A549 (cell line): Measurements from ENCODE around the gene BST2.

Source experiments
- CTCF ChIP-seq: fragments of >200 bp; sonication (Bioruptor Twin); formaldehyde crosslinking; IDR thresholded peaks from 3 replicates; pipeline ENCODE4 v1.5.1; 2016
- E2F6 ChIP-seq: IDR thresholded peaks from 2 replicates; pipeline ENCODE4 v1.6.1; 2012; ENCODE audit warnings: low read depth, borderline replicate concordance
- POLR2AphosphoS2 ChIP-seq: conservative IDR thresholded peaks from 2 replicates; pipeline ENCODE4 v1.6.1; 2012; ENCODE audit warnings: low read length, improper control_type of control experiment, inconsistent platforms
- RFX5 ChIP-seq: fragments of 450-650 bp; IDR thresholded peaks from 2 replicates; pipeline ENCODE4 v1.7.1; 2014; ENCODE audit warnings: antibody characterized with exemption, mild to moderate bottlenecking, moderate library complexity

- no peak for TF ChIP-seq CTCF
- TF ChIP-seq E2F6, result no peak
- TF ChIP-seq POLR2AphosphoS2, result no peak
- TF ChIP-seq RFX5, result no peak
Observed at GRCh38 chr19:17445526-17446165, 40.2 kb upstream of the BST2 start.
